GM12891 (cell line): ENCODE data around the gene TRDN.

ENCODE experiments used
- DNase-seq: peaks from one replicate; pipeline ENCODE4 v3.0.0; 2011; ENCODE audit warnings: low spot score; ENCODE audit not compliant: insufficient read length
- FAIRE-seq: peaks from 2 replicates; lab custom pipeline; 2011; peaks lifted over from hg19 to GRCh38; lab: Jason Lieb, UNC
- PAX5 ChIP-seq: IDR thresholded peaks from 2 replicates; pipeline ENCODE4 v1.6.1; 2011; ENCODE audit warnings: low read length, moderate library complexity, mild to moderate bottlenecking; ENCODE audit not compliant: insufficient read depth, severe bottlenecking
- POLR2A ChIP-seq: IDR thresholded peaks from 2 replicates; pipeline ENCODE4 v1.6.1; 2011; ENCODE audit warnings: low read depth, low read length, control low read depth
- POLR2AphosphoS5 ChIP-seq: IDR thresholded peaks from 2 replicates; pipeline ENCODE4 v1.6.1; 2011; ENCODE audit warnings: low read depth, low read length, control low read depth
- POU2F2 ChIP-seq: IDR thresholded peaks from 2 replicates; pipeline ENCODE4 v1.6.1; 2011; ENCODE audit warnings: low read depth, mild to moderate bottlenecking, control low read depth, low read length, moderate library complexity
- SPI1 ChIP-seq: IDR thresholded peaks from 2 replicates; pipeline ENCODE4 v1.6.1; 2011; ENCODE audit warnings: low read depth, low read length, control low read depth
- TAF1 ChIP-seq: IDR thresholded peaks from 2 replicates; pipeline ENCODE4 v1.6.1; 2011; ENCODE audit warnings: low read depth, low read length, control low read depth

The TRDN gene

DNA sequence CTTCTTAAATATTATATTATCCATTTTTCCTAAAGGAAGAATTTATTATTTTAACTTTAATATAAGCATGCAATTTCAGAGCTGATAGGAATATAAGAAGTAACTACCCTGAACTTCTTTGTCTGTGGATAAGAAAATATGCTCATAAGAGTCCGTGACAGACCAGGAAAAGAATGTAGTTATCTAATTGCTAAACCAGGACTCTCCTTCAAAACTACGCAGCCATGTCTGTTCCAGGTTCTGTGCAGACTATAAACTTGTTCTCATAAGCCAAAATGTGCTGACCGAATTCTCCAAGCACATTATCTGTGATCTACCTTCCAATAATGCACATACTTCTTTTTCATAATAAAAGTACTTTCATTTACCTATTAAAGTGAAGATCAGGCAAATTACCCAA is 116.5 kb downstream of the TRDN start:
- FAIRE-seq (no peak), DNase-seq (no peak)
- TF ChIP-seq SPI1 (no peak), PAX5 (no peak), POU2F2 (no peak), TAF1 (no peak), POLR2A (no peak), POLR2AphosphoS5 (no peak)

DNA sequence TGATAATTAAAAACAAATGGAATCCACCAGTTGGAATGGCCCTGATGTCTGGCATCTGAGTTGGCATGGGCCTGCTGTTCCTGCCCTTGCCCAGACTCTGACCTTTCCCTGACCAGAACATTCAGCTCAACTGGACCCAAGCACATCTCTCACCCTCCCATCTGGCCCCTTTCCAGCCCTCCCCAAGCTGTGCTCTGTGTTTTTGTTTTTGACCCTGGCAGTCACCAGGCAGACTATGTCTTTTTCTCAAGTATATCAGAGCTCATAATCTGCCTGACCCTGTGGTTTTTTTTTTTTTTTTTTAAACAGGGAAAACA is 117.6 kb downstream of the TRDN start:
- TF ChIP-seq SPI1 (no peak), POLR2A (no peak)
- no peak for DNase-seq
- no peak for FAIRE-seq

DNA sequence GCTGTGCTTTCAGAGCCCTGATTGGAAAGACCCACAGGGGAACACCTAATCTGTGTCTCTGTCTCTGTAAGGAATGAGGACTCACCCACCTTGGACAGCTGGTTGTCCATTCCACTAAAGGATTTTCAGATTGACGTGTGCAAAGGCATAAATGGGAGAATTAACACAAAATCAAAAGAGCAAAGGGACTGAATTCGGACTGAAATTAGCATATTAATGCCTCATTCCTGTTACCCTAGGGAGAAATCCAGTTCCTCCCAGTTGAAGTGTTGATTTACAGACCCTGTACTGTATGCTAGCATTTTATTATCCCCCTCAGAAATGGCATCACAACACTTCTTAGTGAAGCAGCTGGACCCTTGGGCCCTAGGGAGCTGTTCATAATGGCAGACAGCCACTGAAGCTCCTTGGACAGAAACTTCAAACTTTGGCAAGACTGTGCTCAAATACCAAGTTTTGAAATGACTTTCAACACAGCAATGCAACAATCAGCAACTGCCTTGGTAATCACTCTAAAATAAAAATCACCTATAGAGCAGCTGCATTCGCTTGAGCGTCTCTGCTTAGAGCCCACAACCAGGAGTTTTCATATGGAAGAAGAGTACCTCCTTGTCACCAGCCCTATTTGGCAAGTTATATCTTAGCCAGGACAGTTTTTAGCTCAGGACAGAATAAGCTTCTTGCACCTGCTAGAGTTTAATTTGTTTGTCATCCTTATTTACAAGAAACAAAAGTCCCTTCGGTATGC is 118.1 kb downstream of the TRDN start:
- TF ChIP-seq POLR2AphosphoS5 (no peak), PAX5 (no peak)
- no peak for FAIRE-seq
- DNase-seq: no peak

DNA sequence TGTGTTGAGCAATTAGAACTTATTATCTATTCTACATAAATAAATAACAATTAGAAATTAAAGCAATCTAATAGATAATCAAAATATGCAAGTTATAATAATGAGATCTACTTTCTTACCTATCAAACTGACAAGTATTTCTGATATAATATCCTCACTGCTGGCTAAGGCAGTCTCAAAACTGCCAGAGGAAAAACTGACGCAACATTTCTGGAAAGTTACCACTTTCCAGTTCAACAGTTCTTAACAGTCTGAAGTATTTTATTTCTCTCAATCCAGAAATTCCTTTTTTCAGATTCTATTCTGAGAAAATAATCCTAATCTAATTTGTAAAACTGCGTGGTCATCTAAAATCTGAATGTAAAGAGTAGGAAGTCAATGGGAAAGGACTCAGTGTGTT is 121.0 kb downstream of the TRDN start:
- TF ChIP-seq SPI1 (no peak), POU2F2 (no peak), POLR2A (no peak), TAF1 (no peak), PAX5 (no peak), POLR2AphosphoS5 (no peak)
- no peak for FAIRE-seq
- no peak for DNase-seq

DNA sequence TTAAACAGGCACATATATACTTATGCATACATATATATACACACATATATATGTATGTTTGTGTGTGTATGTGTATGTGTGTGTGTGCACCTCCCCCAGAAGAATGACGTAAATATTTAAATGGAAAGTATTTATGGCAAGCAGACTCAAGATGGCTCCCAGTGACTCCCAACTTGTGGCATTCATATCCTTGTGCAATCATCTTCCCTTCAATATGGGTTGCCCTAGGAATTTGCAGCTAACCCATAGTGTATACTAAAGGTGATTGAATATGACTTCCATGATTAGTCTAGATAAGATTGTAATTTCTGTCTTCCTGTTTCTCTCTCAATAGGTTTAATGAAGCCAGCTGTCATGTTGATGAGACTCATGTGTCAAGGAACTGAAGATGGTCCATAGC is 127.6 kb downstream of the TRDN start:
- no peak for DNase-seq
- no peak for TF ChIP-seq TAF1
- no peak for TF ChIP-seq POLR2A
- TF ChIP-seq POLR2AphosphoS5: no peak
- TF ChIP-seq POU2F2: no peak
- no peak for TF ChIP-seq SPI1
- TF ChIP-seq PAX5: no peak
- FAIRE-seq: no peak

DNA sequence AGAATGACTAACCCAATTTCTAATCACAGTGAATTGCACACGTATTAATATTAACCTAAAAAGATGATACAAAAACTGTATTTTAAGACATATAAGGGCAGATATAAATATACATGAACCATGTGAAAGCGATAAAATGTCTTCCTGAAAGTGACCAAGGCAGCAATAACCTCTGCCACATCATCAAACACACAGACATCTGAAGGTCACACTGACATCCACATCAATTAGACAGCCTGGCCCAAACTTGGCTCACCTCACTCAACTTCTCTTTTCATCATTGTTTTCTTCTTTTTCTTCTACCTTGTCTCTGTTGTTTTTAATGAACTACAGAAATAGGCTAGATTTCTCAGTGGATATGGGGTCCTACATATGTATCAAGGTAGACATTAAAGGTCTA is 128.5 kb downstream of the TRDN start:
- no peak for DNase-seq
- no peak for FAIRE-seq
- TF ChIP-seq POLR2AphosphoS5: no peak
- TF ChIP-seq SPI1: no peak
- no peak for TF ChIP-seq POU2F2
- no peak for TF ChIP-seq POLR2A

DNA sequence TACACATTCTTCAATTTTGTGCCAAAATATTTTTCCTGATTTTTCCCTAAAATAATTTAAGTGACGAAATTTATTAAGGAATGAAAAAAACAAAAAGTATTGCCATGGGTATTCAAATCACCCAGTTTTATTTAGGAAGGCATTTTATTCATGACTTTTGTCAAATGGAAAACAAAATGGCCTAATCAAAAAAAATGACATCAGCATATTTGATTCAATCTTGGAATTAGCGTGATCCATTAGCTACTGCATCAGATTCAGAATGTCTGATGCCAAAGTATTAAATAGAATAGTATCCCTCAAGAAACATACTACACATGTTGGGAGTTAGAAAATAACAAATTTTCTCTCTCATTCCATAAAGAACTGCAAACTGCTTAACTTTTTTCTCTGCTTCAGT is 129.2 kb downstream of the TRDN start:
- DNase-seq (no peak), FAIRE-seq (no peak)
- TF ChIP-seq TAF1 (no peak), POU2F2 (no peak), SPI1 (no peak), POLR2AphosphoS5 (no peak), POLR2A (no peak)

DNA sequence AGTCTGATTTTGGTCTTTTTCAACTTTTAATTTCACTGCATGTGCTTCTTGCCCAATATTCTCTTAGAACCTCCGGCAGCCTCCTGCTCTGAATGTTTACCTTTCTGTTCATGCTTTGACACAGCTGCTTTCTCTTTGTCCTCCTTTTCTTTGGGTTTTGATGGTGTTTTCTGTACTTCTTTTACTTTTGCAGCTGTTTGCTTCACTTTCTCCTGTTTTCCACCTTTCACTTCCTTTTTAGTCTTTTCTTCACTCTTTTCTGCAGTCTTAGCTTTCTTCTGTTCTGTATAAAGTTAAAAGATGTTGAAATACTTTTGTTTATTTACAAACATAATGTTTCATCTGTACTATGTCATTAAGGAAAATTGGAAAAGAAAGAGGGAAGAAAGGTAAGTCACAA is 133.1 kb downstream of the TRDN start:
- DNase-seq (no peak), FAIRE-seq (no peak)
- TF ChIP-seq POLR2AphosphoS5: no peak
- no peak for TF ChIP-seq POLR2A
- no peak for TF ChIP-seq TAF1
- no peak for TF ChIP-seq POU2F2
- TF ChIP-seq PAX5: no peak
- TF ChIP-seq SPI1: no peak

DNA sequence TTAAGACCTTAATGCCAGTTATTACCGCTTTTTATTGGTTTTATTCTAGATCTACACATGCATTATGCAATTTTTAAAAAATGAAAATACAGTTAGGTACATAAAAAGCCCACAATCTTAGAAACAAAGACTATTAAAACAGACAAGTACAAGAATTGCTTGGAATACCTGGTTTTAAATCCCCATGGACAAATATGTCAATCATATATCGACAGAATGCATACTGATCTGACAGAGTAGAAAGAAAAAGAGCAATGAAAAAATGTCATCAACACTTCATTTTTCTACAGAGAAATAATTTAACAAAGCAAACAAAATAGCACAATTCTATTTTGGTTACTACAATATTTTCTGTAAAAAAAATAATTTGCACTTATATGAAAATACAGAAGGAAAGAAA is 139.7 kb downstream of the TRDN start:
- DNase-seq (no peak), FAIRE-seq (no peak)
- TF ChIP-seq POLR2A (no peak), POU2F2 (no peak), TAF1 (no peak), PAX5 (no peak), SPI1 (no peak), POLR2AphosphoS5 (no peak)

DNA sequence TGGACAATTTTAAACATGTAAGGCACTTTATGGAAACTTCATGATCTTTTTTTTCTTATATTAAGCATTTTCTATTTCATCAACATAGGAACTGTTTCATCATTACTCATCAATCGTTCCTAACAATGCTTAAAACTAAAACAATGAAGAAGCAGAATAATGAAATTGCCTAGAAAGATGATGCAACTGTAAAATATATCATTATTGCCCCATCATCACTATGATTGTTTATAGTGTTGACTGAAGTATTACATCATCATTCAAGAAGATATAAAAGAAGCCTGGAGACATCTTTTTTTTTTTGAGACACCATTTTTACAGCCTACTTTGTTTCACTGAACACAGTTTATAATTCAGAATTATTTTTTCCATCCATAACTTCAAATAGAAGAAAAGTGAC is 147.2 kb downstream of the TRDN start:
- FAIRE-seq (no peak), DNase-seq (no peak)
- TF ChIP-seq POLR2A (no peak), PAX5 (no peak), POU2F2 (no peak), SPI1 (no peak), POLR2AphosphoS5 (no peak)
